RWPE1 (cell line): ENCODE measurements around the gene ERN1.

ENCODE experiments used
- CTCF ChIA-PET: fragments of 350-600 bp; sonication (Branson Sonifier 250); formaldehyde crosslinking; extraction: SDS; loops from one replicate; lab custom pipeline; 2021; lab: Yijun Ruan, JAX
- POLR2A ChIA-PET: fragments of 400-600 bp; formaldehyde crosslinking; extraction: SDS; loops from one replicate; lab custom pipeline; 2020; ENCODE audit warnings: antibody characterized with exemption; ENCODE audit not compliant: low non-redundant PET; lab: Yijun Ruan, JAX
- DNase-seq: peaks from one replicate; pipeline ENCODE4 v3.0.0; 2012; ENCODE audit warnings: low spot score
- H3K27ac ChIP-seq: fragments of 450-650 bp; 2 replicates; pipeline ENCODE4 v1.5.1; 2017
- CTCF ChIP-seq: fragments of 450-650 bp; conservative IDR thresholded peaks from 2 replicates; pipeline ENCODE4 v1.5.1; 2017; ENCODE audit warnings: low read depth, mild to moderate bottlenecking

ERN1 gene

GRCh38 chr17:64164596-64165285, 34.8 kb upstream of the ERN1 start:
- POLR2A ChIA-PET = no interaction called here
- no peak for TF ChIP-seq CTCF
- DNase-seq = no peak
- CTCF ChIA-PET = interaction anchor here (0.6 to 0.7 kb wide), 2 partner anchors 8 to 1443 kb away, joined by 4 to 6 read pairs; no protein-coding TSS in a partner anchor
- H3K27ac ChIP-seq = no peak overlapping the region

GRCh38 chr17:64163468-64163867, 33.5 kb upstream of the ERN1 start:
- no peak for DNase-seq
- ChIA-PET CTCF (no interaction called here), POLR2A (no interaction called here)
- H3K27ac ChIP-seq = no peak overlapping the region
- no peak for TF ChIP-seq CTCF

- ChIA-PET POLR2A (no interaction called here), CTCF (no interaction called here)
- no peak for DNase-seq
- TF ChIP-seq CTCF = no peak
- peak overlapping the region; percentile 10; the same call in 1 of the 2 replicates for H3K27ac ChIP-seq
These were observed 32.6 kb upstream of the ERN1 start for GRCh38 chr17:64162554-64162953.

GRCh38 chr17:64161380-64162176, 31.6 kb upstream of the ERN1 start:
- H3K27ac ChIP-seq = no peak overlapping the region
- ChIA-PET CTCF (no interaction called here), POLR2A (no interaction called here)
- no peak for TF ChIP-seq CTCF
- no peak for DNase-seq

GRCh38 chr17:64160378-64160777, 30.4 kb upstream of the ERN1 start:
- POLR2A ChIA-PET = no interaction called here
- CTCF ChIA-PET = interaction anchor here (0.6 to 1.5 kb wide), 2 partner anchors 118 to 122 kb away, joined by 4 to 5 read pairs; no protein-coding TSS in a partner anchor
- H3K27ac ChIP-seq = no peak overlapping the region
- no peak for TF ChIP-seq CTCF
- DNase-seq = no peak

- CTCF ChIA-PET = no interaction called here
- DNase-seq = no peak
- POLR2A ChIA-PET = no interaction called here
These were observed 29.1 kb upstream of the ERN1 start for GRCh38 chr17:64158831-64159590.

More at GRCh38 chr17:64158831-64159590, 29.1 kb upstream of the ERN1 start:
- H3K27ac ChIP-seq = no peak overlapping the region
- TF ChIP-seq CTCF = no peak
